ENCODE measurements around the gene KCNT2.

KCNT2 gene

DNA sequence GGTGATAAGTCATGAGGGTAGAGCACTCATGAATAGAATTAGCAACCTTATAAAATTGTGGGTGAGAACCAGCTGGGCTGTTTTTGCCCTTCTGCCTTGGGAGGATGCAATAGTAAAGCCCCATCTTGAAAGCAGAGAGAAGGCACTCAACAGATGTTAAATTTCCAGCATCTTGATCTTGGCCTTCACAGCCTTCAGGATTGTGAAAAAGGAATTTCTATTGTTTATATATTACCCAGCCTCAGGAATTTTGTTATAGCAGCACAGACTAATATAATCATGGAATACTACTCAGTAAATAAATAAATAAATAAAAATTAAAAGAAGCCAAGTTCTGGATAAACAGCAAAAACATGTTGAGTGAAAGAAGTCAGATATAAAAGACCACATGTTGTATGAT, 175.2 kb downstream of the KCNT2 start:
- Histone ChIP-seq H3K27ac (ENCODE audit: low read length) (no peak overlapping the region), H3K9me3 (ENCODE audit: insufficient read depth, low read length) (no peaks in the 10 kb centered on the region), H3K79me2 (ENCODE audit: low read length) (no peaks in the 10 kb centered on the region), H4K20me1 (ENCODE audit: insufficient read depth, low read length) (no peaks in the 10 kb centered on the region), H3K36me3 (replicated peaks; ENCODE audit: low read depth, low read length) (no peaks in the 10 kb centered on the region), H3K4me2 (ENCODE audit: low read length) (no peak overlapping the region), H2AFZ (ENCODE audit: low read depth, low read length) (no peak overlapping the region), H3K4me1 (ENCODE audit: low read length) (no peaks in the 10 kb centered on the region), H3K9ac (ENCODE audit: low read length) (no peak overlapping the region), H3K27me3 (ENCODE audit: low read depth, low read length) (no peaks in the 10 kb centered on the region), H3K4me3 (ENCODE audit: low read length) (no peak overlapping the region)
- TF ChIP-seq, protein P1, sequence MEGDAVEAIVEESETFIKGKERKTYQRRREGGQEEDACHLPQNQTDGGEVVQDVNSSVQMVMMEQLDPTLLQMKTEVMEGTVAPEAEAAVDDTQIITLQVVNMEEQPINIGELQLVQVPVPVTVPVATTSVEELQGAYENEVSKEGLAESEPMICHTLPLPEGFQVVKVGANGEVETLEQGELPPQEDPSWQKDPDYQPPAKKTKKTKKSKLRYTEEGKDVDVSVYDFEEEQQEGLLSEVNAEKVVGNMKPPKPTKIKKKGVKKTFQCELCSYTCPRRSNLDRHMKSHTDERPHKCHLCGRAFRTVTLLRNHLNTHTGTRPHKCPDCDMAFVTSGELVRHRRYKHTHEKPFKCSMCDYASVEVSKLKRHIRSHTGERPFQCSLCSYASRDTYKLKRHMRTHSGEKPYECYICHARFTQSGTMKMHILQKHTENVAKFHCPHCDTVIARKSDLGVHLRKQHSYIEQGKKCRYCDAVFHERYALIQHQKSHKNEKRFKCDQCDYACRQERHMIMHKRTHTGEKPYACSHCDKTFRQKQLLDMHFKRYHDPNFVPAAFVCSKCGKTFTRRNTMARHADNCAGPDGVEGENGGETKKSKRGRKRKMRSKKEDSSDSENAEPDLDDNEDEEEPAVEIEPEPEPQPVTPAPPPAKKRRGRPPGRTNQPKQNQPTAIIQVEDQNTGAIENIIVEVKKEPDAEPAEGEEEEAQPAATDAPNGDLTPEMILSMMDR (IDR thresholded peaks at IDR 0.05; ENCODE audit: low read depth, low read length), result no peak

DNA sequence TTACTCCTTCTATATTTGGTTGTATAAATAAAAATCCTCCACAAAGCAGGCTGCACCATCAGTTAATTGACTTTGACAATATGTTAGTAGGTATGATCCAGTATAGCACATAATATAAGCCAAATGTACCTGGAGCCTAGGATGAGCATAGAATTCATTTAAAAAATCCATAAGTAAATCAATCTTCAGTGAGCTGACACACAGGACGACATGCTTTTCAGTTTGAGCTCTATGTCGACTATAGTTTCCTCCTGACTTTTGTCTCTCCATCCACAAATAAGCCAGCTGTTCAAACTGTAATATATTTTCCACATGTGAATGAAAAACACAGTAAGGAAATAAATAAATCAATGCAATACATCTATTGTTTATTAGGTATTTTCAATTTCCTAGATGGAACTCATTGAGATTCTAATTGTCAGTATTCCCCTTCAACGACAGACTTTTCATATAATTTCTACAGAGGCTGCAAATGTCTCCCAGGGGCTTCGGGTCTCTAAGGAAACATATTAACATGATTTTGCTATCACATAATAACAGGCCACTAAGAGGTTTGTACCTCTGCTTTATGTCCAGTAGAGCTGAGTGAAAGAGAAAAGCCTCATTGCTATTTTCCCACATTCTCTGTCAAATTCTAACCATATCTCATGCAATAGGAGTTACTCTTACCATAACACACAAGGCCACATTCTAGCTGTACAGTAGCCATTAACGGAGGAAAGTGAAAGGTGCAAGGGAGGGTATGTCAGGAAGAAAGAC, 180.1 kb downstream of the KCNT2 start:
- Histone ChIP-seq H3K79me2 (ENCODE audit: low read length) (no peaks in the 10 kb centered on the region), H3K4me1 (ENCODE audit: low read length) (no peaks in the 10 kb centered on the region), H3K4me3 (ENCODE audit: low read length) (no peak overlapping the region), H3K9me3 (ENCODE audit: insufficient read depth, low read length) (no peaks in the 10 kb centered on the region), H2AFZ (ENCODE audit: low read depth, low read length) (no peak overlapping the region), H3K36me3 (replicated peaks; ENCODE audit: low read depth, low read length) (no peaks in the 10 kb centered on the region), H3K9ac (ENCODE audit: low read length) (no peak overlapping the region), H3K4me2 (ENCODE audit: low read length) (no peak overlapping the region), H4K20me1 (ENCODE audit: insufficient read depth, low read length) (no peaks in the 10 kb centered on the region), H3K27me3 (ENCODE audit: low read depth, low read length) (no peaks in the 10 kb centered on the region), H3K27ac (ENCODE audit: low read length) (no peak overlapping the region)
- TF ChIP-seq, protein P1 (IDR thresholded peaks at IDR 0.05; ENCODE audit: low read depth, low read length), result no peak
- TF ChIP-seq EZH2phosphoT487 (IDR thresholded peaks at IDR 0.05; ENCODE audit: low read depth), result no peak

DNA sequence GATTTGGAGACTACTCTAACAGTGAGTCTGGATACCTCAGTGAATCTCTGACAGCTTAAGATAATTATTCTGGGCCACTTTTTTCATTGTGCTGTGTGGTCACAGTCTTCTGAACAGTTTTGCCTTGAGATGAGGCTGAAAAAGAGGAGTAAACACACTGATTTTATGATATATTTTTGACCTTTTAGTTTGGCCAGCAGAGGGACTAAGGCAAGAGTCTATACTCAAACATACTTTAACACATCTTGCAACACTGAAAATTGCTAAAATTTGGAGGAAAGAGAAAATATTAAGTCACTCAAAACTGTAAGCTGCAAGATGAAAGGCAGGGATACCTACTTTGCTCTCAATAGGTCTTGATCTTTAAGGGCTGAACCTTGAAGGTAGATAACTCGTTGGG, 182.7 kb downstream of the KCNT2 start:
- Histone ChIP-seq H3K4me3 (ENCODE audit: low read length) (no peak overlapping the region), H3K9me3 (ENCODE audit: insufficient read depth, low read length) (no peaks in the 10 kb centered on the region), H3K9ac (ENCODE audit: low read length) (no peak overlapping the region), H2AFZ (ENCODE audit: low read depth, low read length) (no peak overlapping the region), H3K79me2 (ENCODE audit: low read length) (no peaks in the 10 kb centered on the region), H3K27me3 (ENCODE audit: low read depth, low read length) (no peaks in the 10 kb centered on the region), H3K27ac (ENCODE audit: low read length) (no peak overlapping the region), H3K36me3 (replicated peaks; ENCODE audit: low read depth, low read length) (no peaks in the 10 kb centered on the region), H4K20me1 (ENCODE audit: insufficient read depth, low read length) (no peaks in the 10 kb centered on the region), H3K4me1 (ENCODE audit: low read length) (no peaks in the 10 kb centered on the region), H3K4me2 (ENCODE audit: low read length) (no peak overlapping the region)
- TF ChIP-seq, protein P1 (IDR thresholded peaks at IDR 0.05; ENCODE audit: low read depth, low read length), result peak; percentile 26
- TF ChIP-seq EZH2phosphoT487 (IDR thresholded peaks at IDR 0.05; ENCODE audit: low read depth), result no peak

DNA sequence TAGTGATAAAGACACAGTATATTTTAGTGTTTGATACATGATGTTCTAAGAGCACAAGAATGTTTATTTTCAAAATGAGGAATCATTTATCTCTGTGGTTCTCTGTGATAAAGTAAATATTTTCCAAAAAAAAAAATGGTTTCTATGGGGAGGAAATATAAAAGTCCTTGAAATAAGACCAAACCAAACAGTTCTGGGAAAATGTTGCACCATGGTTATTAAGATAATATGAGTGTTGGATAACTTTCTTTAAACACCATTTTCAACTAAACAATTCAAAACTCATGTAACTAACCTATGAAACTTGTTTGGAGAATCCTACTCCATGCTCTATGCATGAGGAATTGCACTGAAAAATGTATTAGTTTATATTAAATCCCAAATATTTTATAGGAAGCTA, 184.6 kb downstream of the KCNT2 start:
- Histone ChIP-seq H4K20me1 (ENCODE audit: insufficient read depth, low read length) (no peaks in the 10 kb centered on the region), H3K36me3 (replicated peaks; ENCODE audit: low read depth, low read length) (no peaks in the 10 kb centered on the region), H3K9me3 (ENCODE audit: insufficient read depth, low read length) (no peaks in the 10 kb centered on the region), H3K27ac (ENCODE audit: low read length) (no peak overlapping the region), H2AFZ (ENCODE audit: low read depth, low read length) (no peak overlapping the region), H3K4me1 (ENCODE audit: low read length) (no peaks in the 10 kb centered on the region), H3K4me2 (ENCODE audit: low read length) (no peak overlapping the region), H3K4me3 (ENCODE audit: low read length) (no peak overlapping the region), H3K27me3 (ENCODE audit: low read depth, low read length) (no peaks in the 10 kb centered on the region), H3K79me2 (ENCODE audit: low read length) (no peaks in the 10 kb centered on the region), H3K9ac (ENCODE audit: low read length) (no peak overlapping the region)
- TF ChIP-seq, protein P1 (IDR thresholded peaks at IDR 0.05; ENCODE audit: low read depth, low read length), result no peak
- no peak for TF ChIP-seq EZH2phosphoT487 (IDR thresholded peaks at IDR 0.05; ENCODE audit: low read depth)

Measured in OCI-LY3 (cell line).